ENCODE results near the gene UBE2E2.

GRCh38 chr3:23439080-23439479 is 236.0 kb downstream of the UBE2E2 start:
- TF ChIP-seq, protein P1, sequence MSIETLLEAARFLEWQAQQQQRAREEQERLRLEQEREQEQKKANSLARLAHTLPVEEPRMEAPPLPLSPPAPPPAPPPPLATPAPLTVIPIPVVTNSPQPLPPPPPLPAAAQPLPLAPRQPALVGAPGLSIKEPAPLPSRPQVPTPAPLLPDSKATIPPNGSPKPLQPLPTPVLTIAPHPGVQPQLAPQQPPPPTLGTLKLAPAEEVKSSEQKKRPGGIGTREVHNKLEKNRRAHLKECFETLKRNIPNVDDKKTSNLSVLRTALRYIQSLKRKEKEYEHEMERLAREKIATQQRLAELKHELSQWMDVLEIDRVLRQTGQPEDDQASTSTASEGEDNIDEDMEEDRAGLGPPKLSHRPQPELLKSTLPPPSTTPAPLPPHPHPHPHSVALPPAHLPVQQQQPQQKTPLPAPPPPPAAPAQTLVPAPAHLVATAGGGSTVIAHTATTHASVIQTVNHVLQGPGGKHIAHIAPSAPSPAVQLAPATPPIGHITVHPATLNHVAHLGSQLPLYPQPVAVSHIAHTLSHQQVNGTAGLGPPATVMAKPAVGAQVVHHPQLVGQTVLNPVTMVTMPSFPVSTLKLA (IDR thresholded peaks at IDR 0.05), result no peak
- TF ChIP-seq BCLAF1 (IDR thresholded peaks at IDR 0.05), result no peak
- TF ChIP-seq ZNF124 (CRISPR knock-in tag; IDR thresholded peaks at IDR 0.05), result no peak
- no peak for TF ChIP-seq KLF9 (CRISPR knock-in tag; IDR thresholded peaks at IDR 0.05; ENCODE audit: low read depth)
- no peak for TF ChIP-seq EP300 (IDR thresholded peaks at IDR 0.05; ENCODE audit: low read depth in 2 of 2, low read length in 2 of 2)
- TF ChIP-seq EP300 (CRISPR knock-in tag; IDR thresholded peaks at IDR 0.05; ENCODE audit: borderline replicate concordance), result no peak
- TF ChIP-seq GATAD2A (CRISPR knock-in tag; IDR thresholded peaks at IDR 0.05), result no peak
- no peak for TF ChIP-seq KAT7 (CRISPR knock-in tag; IDR thresholded peaks at IDR 0.05; ENCODE audit: borderline replicate concordance)
- no peak for TF ChIP-seq GABPA (IDR thresholded peaks at IDR 0.05; ENCODE audit: low read depth, low read length)
- no peak for TF ChIP-seq GABPA (CRISPR knock-in tag; IDR thresholded peaks at IDR 0.05; ENCODE audit: low read depth)
- no peak for TF ChIP-seq CREB3 (CRISPR knock-in tag; IDR thresholded peaks at IDR 0.05)
- no peak for TF ChIP-seq FOSL1 (CRISPR knock-in tag; IDR thresholded peaks at IDR 0.05; ENCODE audit: borderline replicate concordance)

All from HepG2 (cell line).